IPS-NIHi7 (cell line): ENCODE results near the gene ASCC3.
A peak's percentile ranks its signal among the peaks of the same experiment; 100 is the strongest.

Experiments used
- DNase-seq: peaks from one replicate; pipeline ENCODE4 v3.0.0; 2012; ENCODE audit warnings: mixed read lengths; ENCODE audit errors: extremely low spot score

The ASCC3 gene

GRCh38 chr6:100506651-100507050 lies 374.5 kb downstream of the ASCC3 start:
- no peak for DNase-seq

GRCh38 chr6:100504786-100505737 lies 376.1 kb downstream of the ASCC3 start:
- no peak for DNase-seq

GRCh38 chr6:100503043-100503705 lies 378.0 kb downstream of the ASCC3 start:
- DNase-seq: no peak

GRCh38 chr6:100493206-100493888 lies 387.8 kb downstream of the ASCC3 start:
- DNase-seq: peak; percentile 50

DNA sequence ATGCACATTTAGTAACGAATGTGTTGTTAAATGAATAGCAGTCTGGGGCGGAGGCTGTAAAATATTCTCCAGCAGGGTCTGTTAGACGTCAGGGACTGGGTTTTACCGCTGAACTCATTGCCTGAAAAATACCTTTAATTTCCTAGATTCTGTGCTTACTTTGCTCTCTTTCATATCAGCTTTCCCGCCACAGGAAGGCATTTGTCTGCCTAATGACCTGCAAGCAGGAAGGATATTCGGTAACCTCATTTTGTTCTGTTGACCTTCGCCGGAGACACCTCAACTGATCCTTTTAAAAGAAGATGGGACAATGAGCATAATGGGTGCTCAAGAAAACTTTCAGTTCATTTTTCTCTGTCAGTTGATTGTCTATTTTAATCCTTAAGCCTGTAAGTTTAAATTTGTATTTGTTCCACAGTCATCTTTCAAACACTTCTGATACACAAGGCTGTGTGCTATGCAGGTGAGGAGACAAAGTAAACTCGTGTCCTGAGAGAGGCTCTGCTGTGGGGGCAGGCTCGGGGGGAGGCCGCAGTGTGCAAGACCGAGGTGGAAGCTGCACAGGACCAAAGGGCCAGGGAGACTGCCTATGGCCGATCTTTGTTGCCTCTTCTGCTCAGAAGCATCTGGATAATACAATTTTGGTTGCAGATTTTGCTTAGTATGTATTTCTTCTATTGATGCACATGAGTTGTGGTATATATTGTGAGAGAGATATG lies 389.0 kb downstream of the ASCC3 start:
- no peak for DNase-seq

GRCh38 chr6:100490065-100490464 lies 391.1 kb downstream of the ASCC3 start:
- DNase-seq: no peak

GRCh38 chr6:100488244-100488643 lies 392.9 kb downstream of the ASCC3 start:
- no peak for DNase-seq

DNA sequence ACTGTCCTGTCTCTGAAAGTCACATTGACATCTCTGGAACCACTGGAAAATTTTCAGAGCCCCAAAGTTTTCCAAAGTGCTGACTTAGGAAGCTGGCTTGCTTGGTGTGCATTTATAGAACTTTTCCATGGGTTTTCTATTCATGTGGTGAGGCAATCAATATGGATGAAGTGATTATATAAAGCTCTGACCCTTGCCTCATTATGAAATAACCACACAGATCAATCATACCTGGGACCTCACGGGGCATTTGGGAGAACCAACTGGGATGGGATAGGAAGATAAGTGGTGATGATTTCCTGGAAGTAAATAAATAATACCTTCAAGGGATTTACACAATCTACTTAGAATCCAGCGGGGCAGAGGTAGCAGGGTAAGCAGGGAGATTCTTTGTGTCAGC lies 393.5 kb downstream of the ASCC3 start:
- DNase-seq: no peak

DNA sequence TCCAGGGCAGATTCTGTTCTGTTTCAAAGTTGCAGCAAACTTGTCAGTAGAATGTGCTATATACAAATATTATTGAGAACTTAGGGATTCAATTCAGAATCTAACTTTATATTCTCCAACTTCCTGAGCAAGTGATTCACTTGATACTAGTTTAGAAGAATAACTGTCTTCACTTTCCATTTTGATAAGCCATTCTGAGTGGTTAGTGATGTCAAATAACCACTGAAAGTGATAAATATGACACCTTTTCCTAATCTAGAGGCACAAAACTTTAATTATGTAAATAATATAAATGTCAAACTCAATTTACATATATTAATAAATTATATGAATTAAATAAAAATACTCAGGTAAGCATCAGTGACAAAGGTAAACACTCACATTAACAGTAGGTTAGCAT lies 395.9 kb downstream of the ASCC3 start:
- no peak for DNase-seq

DNA sequence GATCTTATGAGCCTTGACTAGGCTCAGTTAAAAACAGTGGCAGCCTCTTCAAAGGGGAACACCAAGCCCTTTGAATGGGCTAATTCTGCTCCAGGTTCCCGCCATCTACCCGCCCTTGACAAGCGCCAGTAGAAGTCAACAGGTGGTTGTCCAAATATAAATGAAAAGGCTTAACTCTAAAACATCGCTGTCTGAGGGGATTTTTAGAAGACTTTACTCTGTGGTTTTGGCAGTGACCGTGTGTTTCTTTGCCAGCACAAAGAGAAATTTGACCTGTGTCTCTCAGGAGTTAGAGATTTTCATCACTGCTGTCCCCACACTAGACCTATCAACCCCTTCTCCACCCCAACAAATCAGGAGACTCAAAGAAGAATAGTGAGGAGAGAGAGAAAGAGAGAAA lies 396.7 kb downstream of the ASCC3 start:
- no peak for DNase-seq

DNA sequence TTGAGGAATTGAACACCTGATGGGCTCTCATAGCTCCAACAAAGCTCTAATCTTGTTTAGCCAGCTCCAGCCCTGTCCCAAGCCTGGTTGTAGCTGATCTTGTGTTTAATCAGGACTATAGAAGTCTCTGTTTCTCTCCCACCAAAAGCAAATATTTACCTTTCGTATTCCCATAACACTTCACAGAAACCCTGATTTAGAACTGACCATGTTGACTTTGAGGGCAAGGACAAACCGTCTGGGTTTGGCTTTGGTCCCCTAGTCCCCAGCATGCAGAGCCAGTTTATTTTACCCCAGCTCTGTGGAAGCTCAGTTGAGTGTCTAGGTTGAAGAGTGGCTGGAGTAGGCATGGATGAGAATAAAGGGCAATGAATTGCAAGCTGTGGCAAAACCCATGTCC lies 398.4 kb downstream of the ASCC3 start:
- DNase-seq: no peak

DNA sequence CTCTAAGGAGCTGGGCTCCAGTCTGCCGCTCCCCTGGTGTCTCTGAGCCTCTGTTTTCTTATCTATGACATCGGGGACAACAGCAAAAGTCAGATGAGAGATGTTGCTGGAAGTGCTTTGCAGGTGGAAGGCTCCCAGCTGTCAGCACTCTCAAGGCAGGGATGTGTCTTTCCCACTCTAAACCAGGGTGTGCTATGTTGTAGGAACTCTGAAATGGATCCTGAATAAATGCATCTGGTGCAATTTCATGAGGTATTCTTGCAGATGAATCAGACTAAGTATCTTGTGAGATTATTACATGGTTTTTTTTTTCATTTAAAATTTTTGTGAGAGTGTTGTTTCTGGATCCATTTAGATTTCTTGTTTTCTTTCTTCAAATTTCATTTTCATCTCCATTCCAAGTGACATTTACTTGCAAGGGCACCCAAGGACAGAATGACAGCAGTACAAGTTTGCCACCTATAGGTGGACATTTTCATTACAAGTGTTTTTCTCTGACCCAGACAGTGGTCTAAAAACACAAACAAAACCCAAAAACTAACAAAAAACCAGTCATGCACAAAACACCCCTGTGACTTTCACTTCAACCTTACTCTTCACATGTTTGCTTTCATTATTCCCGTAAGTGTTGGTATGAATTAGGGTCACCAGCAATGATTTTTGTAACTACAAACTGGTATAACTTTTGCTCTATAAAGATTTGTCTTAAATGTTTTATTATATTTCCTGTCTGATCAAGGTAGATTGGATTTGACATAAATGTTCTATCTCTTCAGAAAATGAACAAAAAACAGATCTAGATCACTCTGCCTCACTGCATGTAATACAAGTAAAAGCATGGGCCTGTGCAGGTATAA lies 401.7 kb downstream of the ASCC3 start:
- DNase-seq: no peak

DNA sequence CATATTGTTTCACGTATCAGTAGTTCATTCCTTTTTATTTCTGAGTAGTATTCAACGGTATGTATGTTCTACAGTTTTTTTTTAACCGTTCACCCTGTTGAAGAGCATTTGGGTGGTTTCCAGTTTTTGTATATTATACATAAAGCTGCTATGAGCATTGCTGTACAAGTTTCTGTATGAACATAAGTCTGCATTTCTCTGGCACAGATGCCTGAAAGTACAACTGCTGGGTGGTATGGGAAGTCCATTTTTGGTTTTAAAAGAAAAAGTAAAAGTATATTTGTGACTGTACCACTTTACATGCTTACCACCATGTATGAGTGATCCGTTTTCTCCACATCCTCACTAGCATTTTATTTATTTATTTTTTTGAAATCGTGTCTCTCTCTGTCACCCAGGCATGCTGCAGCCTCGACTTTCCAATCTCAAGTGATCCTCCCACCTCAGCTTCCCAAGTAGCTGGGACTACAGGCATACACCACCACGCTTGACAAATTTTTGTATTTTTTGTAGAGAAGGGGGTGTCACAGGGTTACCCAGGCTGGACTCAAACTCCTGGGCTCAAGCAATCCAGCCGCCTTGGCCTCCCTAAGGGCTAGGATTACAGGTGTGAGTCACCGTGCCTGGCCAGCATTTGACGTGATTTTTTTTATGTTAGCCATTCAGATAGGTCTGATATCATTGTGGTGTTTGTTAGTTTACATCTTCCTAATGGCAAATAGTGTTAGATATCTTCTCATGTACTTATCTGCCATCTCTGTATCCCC lies 405.4 kb downstream of the ASCC3 start:
- no peak for DNase-seq

DNA sequence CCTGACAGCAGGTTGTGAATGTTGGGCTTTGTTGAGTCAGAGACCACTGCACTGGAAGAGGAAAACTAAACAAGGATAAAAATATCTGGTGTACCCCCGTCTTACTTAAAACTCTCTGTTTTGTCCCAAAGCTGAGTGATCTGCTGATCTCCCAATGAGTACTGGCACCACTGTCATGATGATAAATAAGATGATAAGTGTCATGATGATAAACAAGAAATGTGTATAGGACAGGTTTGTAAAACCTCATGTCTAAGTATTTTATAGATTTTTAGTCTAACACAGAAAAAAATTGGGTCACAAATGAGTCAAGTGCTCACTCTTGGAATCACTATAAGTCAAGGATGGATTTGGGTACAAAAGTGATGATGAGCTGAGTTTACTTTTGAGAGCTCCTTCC lies 407.9 kb downstream of the ASCC3 start:
- DNase-seq: no peak

GRCh38 chr6:100472674-100473073 lies 408.5 kb downstream of the ASCC3 start:
- no peak for DNase-seq

- no peak for DNase-seq
These were observed 410.6 kb downstream of the ASCC3 start for GRCh38 chr6:100470422-100471120.

- no peak for DNase-seq
These were observed 411.8 kb downstream of the ASCC3 start for GRCh38 chr6:100469101-100469859.

DNA sequence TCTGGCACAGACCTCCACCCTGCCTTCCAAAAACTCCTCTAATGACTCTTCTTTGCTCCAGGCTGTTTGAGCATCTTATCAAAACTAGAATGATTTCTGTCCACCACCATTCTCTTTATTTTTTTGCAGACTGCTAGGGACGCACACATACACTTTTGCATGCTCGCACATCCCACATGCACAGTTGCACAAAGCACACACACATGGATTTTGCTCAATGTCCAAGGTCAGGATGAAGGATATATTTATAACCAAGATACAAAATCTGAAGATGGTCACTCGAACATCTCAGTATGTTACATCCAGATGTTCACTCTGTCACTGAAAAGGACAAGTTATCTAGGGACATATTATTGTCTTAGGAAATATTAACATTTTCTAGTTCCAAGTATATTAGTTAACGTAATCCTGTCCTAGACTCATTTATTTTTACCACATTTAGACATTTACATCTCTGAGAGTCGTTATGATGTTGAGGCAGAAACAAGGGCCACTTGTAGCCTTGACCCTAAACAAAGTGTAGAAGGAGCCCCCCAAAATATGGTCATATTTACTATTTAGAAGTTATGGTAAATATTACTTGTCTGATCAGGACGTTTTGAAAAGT lies 413.0 kb downstream of the ASCC3 start:
- DNase-seq: no peak
